H1 (cell line): ENCODE measurements around the gene PPP2R2B. TPM values are rescaled to one million over a fixed set of nuclear protein-coding genes. Genes with fewer than 3 reads are reported as not detected.
A peak's percentile ranks its signal among the peaks of the same experiment; 100 is the strongest.

Experiments
- CTCF ChIA-PET: fragments of 300-600 bp; sonication (Branson Sonifier 250); formaldehyde crosslinking; loops from one replicate; lab custom pipeline; 2021; ENCODE audit not compliant: partially characterized antibody; lab: Charles Lee
- POLR2A ChIA-PET: fragments of 300-600 bp; sonication (Branson Sonifier 250); formaldehyde crosslinking; loops from one replicate; lab custom pipeline; 2021; ENCODE audit warnings: inconsistent platforms; ENCODE audit not compliant: partially characterized antibody; lab: Charles Lee
- DNase-seq, 2 experiments: peaks; one replicate each; pipeline versions ENCODE4 v3.0.0 to v3.0.0-alpha.2; 2010 to 2022; ENCODE audit warnings: low spot score in 2 of 2, low read depth in 1 of 2, mixed read lengths in 1 of 2
- FAIRE-seq: peaks from 2 replicates; lab custom pipeline; 2011; peaks lifted over from hg19 to GRCh38; lab: Jason Lieb, UNC
- H2AFZ ChIP-seq: 2 replicates; pipeline ENCODE4 v1.8.1; 2012; ENCODE audit warnings: low read length, inconsistent platforms
- H2AK5ac ChIP-seq: 2 replicates; pipeline ENCODE4 v1.6.1; 2013; ENCODE audit warnings: low read depth, low read length
- H2BK120ac ChIP-seq: replicated peaks from 2 replicates; pipeline ENCODE3; 2013; ENCODE audit warnings: low read depth, low read length, inconsistent platforms
- H2BK12ac ChIP-seq: 2 replicates; pipeline ENCODE4 v1.6.1; 2013; ENCODE audit warnings: low read depth, low read length
- H2BK15ac ChIP-seq: 2 replicates; pipeline ENCODE4 v1.6.1; 2013; ENCODE audit warnings: low read length
- H2BK20ac ChIP-seq: 2 replicates; pipeline ENCODE4 v1.6.1; 2013; ENCODE audit warnings: low read length
- H2BK5ac ChIP-seq: 2 replicates; pipeline ENCODE4 v1.6.1; 2013; ENCODE audit warnings: low read depth, low read length
- H3K14ac ChIP-seq: 2 replicates; pipeline ENCODE4 v1.6.1; 2013; ENCODE audit warnings: inconsistent platforms; ENCODE audit not compliant: insufficient read length
- H3K18ac ChIP-seq: 2 replicates; pipeline ENCODE4 v1.6.1; 2013; ENCODE audit warnings: low read length; ENCODE audit errors: extremely low read depth
- H3K23ac ChIP-seq: 2 replicates; pipeline ENCODE4 v1.6.1; 2013; ENCODE audit warnings: inconsistent platforms; ENCODE audit not compliant: insufficient read length
- H3K23me2 ChIP-seq: 2 replicates; pipeline ENCODE4 v1.6.1; 2013; ENCODE audit warnings: low read depth, low read length
- H3K27ac ChIP-seq: 2 replicates; pipeline ENCODE4 v1.6.1; 2011; ENCODE audit warnings: low read depth, low read length, inconsistent platforms
- H3K27me3 ChIP-seq, 4 experiments: replicated peaks in 1 of 4; 1 replicate in 1 of 4; 2 replicates in 3 of 4; pipeline versions ENCODE4 v1.6.1 to v1.8.1; 2011 to 2013; ENCODE audit warnings: low read length in 3 of 4, mild to moderate bottlenecking in 3 of 4, inconsistent platforms in 2 of 4, mixed read lengths in 2 of 4, moderate library complexity in 1 of 4; ENCODE audit not compliant: control insufficient read depth in 3 of 4, insufficient read depth in 3 of 4; ENCODE audit errors: extremely low read depth in 1 of 4
- H3K36me3 ChIP-seq, 4 experiments: 2 replicates each; pipeline versions ENCODE4 v1.6.1 to v1.8.1; 2011 to 2013; ENCODE audit warnings: mild to moderate bottlenecking in 4 of 4, low read length in 3 of 4, moderate library complexity in 2 of 4, control low read depth in 1 of 4, inconsistent platforms in 1 of 4; ENCODE audit not compliant: insufficient read depth in 4 of 4, control insufficient read depth in 2 of 4
- H3K4ac ChIP-seq: replicated peaks from 2 replicates; pipeline ENCODE3; 2013; ENCODE audit warnings: low read length, low read depth, mixed read lengths, inconsistent platforms; ENCODE audit not compliant: insufficient read length
- H3K4me1 ChIP-seq, 4 experiments: replicated peaks in 1 of 4; 1 replicate in 1 of 4; 2 replicates in 3 of 4; pipeline versions ENCODE4 v1.6.1 to v1.8.1; 2011 to 2013; ENCODE audit warnings: low read length in 3 of 4, inconsistent platforms in 2 of 4, mixed read lengths in 1 of 4; ENCODE audit not compliant: insufficient read depth in 4 of 4, control insufficient read depth in 3 of 4
- H3K4me2 ChIP-seq, 2 experiments: 2 replicates each; pipeline versions ENCODE4 v1.6.1 to v1.8.1; 2011 to 2013; ENCODE audit warnings: low read depth in 2 of 2, low read length in 2 of 2, control low read depth in 1 of 2, inconsistent platforms in 1 of 2, mild to moderate bottlenecking in 1 of 2; ENCODE audit not compliant: insufficient read depth in 1 of 2
- H3K4me3 ChIP-seq, 4 experiments: fragments of 200-600, 300-600 bp in 1 of 4; sonication (generic), shearing (Covaris generic), sonication (Bioruptor Twin) in 1 of 4; 2 replicates each; pipeline versions ENCODE4 v1.5.1 to v1.8.1; 2011 to 2016; ENCODE audit warnings: low read length in 4 of 4, low read depth in 3 of 4, control low read depth in 2 of 4, inconsistent platforms in 2 of 4, mild to moderate bottlenecking in 2 of 4, mixed read lengths in 1 of 4, moderate library complexity in 1 of 4; ENCODE audit not compliant: insufficient read depth in 2 of 4; ENCODE audit errors: extremely low read depth in 1 of 4
- H3K56ac ChIP-seq: replicated peaks from 2 replicates; pipeline ENCODE3; 2013; ENCODE audit warnings: low read depth, mild to moderate bottlenecking, mixed read lengths, low read length, inconsistent platforms; ENCODE audit not compliant: insufficient read length
- H3K79me1 ChIP-seq: 2 replicates; pipeline ENCODE4 v1.6.1; 2013; ENCODE audit warnings: low read depth, low read length, control low read depth
- H3K79me2 ChIP-seq, 2 experiments: 2 replicates each; pipeline versions ENCODE4 v1.6.1 to v1.8.1; 2012 to 2013; ENCODE audit warnings: low read length in 2 of 2, mild to moderate bottlenecking in 2 of 2, inconsistent platforms in 1 of 2; ENCODE audit not compliant: insufficient read depth in 2 of 2, control insufficient read depth in 1 of 2
- H3K9ac ChIP-seq, 4 experiments: replicated peaks in 1 of 4; 1 replicate in 1 of 4; 2 replicates in 3 of 4; pipeline versions ENCODE4 v1.6.1 to v1.8.1; 2011 to 2013; ENCODE audit warnings: low read depth in 3 of 4, low read length in 3 of 4, control low read depth in 2 of 4, mild to moderate bottlenecking in 2 of 4, moderate library complexity in 2 of 4, inconsistent platforms in 1 of 4; ENCODE audit errors: extremely low read depth in 1 of 4
- H3K9me3 ChIP-seq, 2 experiments: 2 replicates each; pipeline versions ENCODE4 v1.6.1 to v1.8.1; 2012 to 2013; ENCODE audit warnings: mild to moderate bottlenecking in 2 of 2, moderate library complexity in 2 of 2, control low read depth in 1 of 2, inconsistent platforms in 1 of 2, low read depth in 1 of 2, low read length in 1 of 2, mixed read lengths in 1 of 2; ENCODE audit not compliant: insufficient read depth in 2 of 2
- H4K20me1 ChIP-seq, 2 experiments: replicated peaks in 1 of 2; 2 replicates each; pipeline versions ENCODE3 to v1.8.1; 2011 to 2013; ENCODE audit warnings: inconsistent platforms in 2 of 2, low read length in 2 of 2, mild to moderate bottlenecking in 1 of 2; ENCODE audit not compliant: insufficient read depth in 2 of 2, control insufficient read depth in 1 of 2
- H4K5ac ChIP-seq: 2 replicates; pipeline ENCODE4 v1.6.1; 2013; ENCODE audit warnings: low read length, low read depth, mixed read lengths, inconsistent platforms; ENCODE audit not compliant: insufficient read length
- H4K8ac ChIP-seq: 2 replicates; pipeline ENCODE4 v1.8.0; 2013; ENCODE audit warnings: mild to moderate bottlenecking, moderate library complexity, low read length, inconsistent platforms; ENCODE audit not compliant: insufficient read depth; ENCODE audit errors: extremely low read depth
- H4K91ac ChIP-seq: replicated peaks from 2 replicates; pipeline ENCODE3; 2013; ENCODE audit warnings: low read length, mixed read lengths, inconsistent platforms; ENCODE audit not compliant: insufficient read length
- CHD1 ChIP-seq: IDR thresholded peaks from 2 replicates; pipeline ENCODE4 v1.6.1; 2012; ENCODE audit warnings: low read depth, low read length, improper control_type of control experiment
- HDAC2 ChIP-seq, 2 experiments: fragments of 300-600 bp in 1 of 2; sonication (generic) in 1 of 2; IDR thresholded peaks; 2 replicates each; pipeline ENCODE4 v1.6.1; 2011 to 2012; ENCODE audit warnings: low read depth in 2 of 2, low read length in 2 of 2, mild to moderate bottlenecking in 2 of 2, moderate library complexity in 2 of 2, borderline replicate concordance in 1 of 2, inconsistent platforms in 1 of 2
- NANOG ChIP-seq: IDR thresholded peaks from 2 replicates; pipeline ENCODE4 v1.6.1; 2011; ENCODE audit warnings: low read length, low read depth, mild to moderate bottlenecking, inconsistent platforms; ENCODE audit not compliant: insufficient read depth, poor library complexity, severe bottlenecking
- RBBP5 ChIP-seq: IDR thresholded peaks from 2 replicates; pipeline ENCODE4 v1.7.1; 2012; ENCODE audit warnings: low read depth, mild to moderate bottlenecking, inconsistent platforms, low read length, moderate library complexity, borderline replicate concordance
- SP1 ChIP-seq: IDR thresholded peaks from 2 replicates; pipeline ENCODE4 v1.6.1; 2011; ENCODE audit warnings: low read depth, low read length
- WGBS, 2 experiments: shearing (Covaris generic) in 1 of 2; methylation state at CpG; one replicate each; pipeline versions ENCODE4 v1.1.6 to v1.1.7; 2013 to 2015; ENCODE audit warnings: low lambda C conversion rate in 2 of 2, mixed read lengths in 2 of 2, inconsistent platforms in 1 of 2, low coverage in 1 of 2, missing lambda C conversion rate in 1 of 2; ENCODE audit not compliant: insufficient replicate concordance in 2 of 2, insufficient coverage in 1 of 2, insufficient read length in 1 of 2; ENCODE audit errors: extremely low coverage in 1 of 2, missing lambda C conversion rate in 1 of 2; 5-methylcytosine and 5-hydroxymethylcytosine counted together
- polyA plus RNA-seq, 7 experiments: library from polyadenylated mRNA; depleted of rRNA in 3 of 7; stranded (reverse) in 5 of 7; unstranded in 2 of 7; fragments of >200 nt in 5 of 7; fragments of 200-250 nt in 2 of 7; gene quantifications; 1 replicate in 5 of 7; 2 replicates in 1 of 7; 4 replicates in 1 of 7; pipeline versions ENCODE4 v1.2.1 to v1.2.3, GENCODE V29; 2011 to 2013; ENCODE audit warnings: missing spikeins in 2 of 7, mixed read lengths in 2 of 7
- total RNA-seq: library from RNA; stranded (reverse); fragmentation: NEBNext Ultra II Directional; extraction: Animal tissue kit (Norgen Biotek cat#: 25700); gene quantifications from 2 replicates; pipeline ENCODE4 v1.2.1, GENCODE V29; 2021
- TF ChIP-seq, protein P1 (sequence below): IDR thresholded peaks from 2 replicates; pipeline ENCODE4 v1.6.1; 2012; ENCODE audit warnings: low read length, inconsistent platforms

The PPP2R2B gene
- total and polyA plus RNA-seq, 2 of the 8 experiments (the other 6 are each of a cell fraction or from before 2014, with no cell fraction given), result 21.1 to 37.1 TPM

DNA sequence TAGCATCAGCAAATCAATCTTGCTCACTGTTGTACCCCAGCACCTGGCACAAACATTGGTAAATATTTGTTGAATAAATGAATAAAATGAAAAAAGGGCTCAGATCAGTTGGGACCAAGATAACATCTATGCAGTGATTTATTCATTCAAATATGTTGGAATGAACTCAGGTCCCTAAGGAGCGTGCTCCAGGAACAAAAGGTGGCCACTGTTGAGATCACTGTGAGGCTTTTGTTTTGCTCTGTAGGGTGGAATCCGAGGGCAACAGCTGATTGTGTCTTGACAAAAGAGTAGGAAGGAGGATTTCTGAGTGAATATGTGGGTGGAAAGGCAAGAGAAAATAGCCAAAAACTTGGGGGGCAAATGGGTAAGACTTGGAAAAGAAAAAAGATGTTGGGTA is 89.7 kb downstream of the PPP2R2B start:
- H3K14ac ChIP-seq, result no peak overlapping the region
- no peak overlapping the region for H3K4ac ChIP-seq
- H4K5ac ChIP-seq, result peak overlapping the region; percentile 19
- H2BK5ac ChIP-seq, result peak overlapping the region; percentile 82; the same call in 1 of the 2 replicates
- no peaks in the 10 kb centered on the region for H3K23me2 ChIP-seq
- no peak overlapping the region for H2AFZ ChIP-seq
- H3K4me1 ChIP-seq, result peaks cover 3 to 30% (median 16%) of the 10 kb centered on the region in 4 experiments
- no peak overlapping the region for H3K27ac ChIP-seq
- H3K9me3 ChIP-seq, result no peaks in the 10 kb centered on the region
- H4K20me1 ChIP-seq, result no peaks in the 10 kb centered on the region
- no peak overlapping the region for H3K23ac ChIP-seq
- FAIRE-seq (peak; percentile 93), DNase-seq (peak in 1 of 2 experiments; percentile 54)
- H2BK20ac ChIP-seq, result no peak overlapping the region
- no peak overlapping the region for H4K8ac ChIP-seq
- H3K79me1 ChIP-seq, result no peaks in the 10 kb centered on the region
- H4K91ac ChIP-seq, result no peak overlapping the region
- H3K27me3 ChIP-seq, result no peaks in the 10 kb centered on the region
- no peak overlapping the region for H3K9ac ChIP-seq
- ChIA-PET CTCF (interaction anchor here (0.9 kb wide), 1 partner anchor 88 kb away, joined by 3 read pairs; no protein-coding TSS in a partner anchor), POLR2A (no interaction called here)
- H3K4me3 ChIP-seq, result peak overlapping the region in 1 of 4 experiments; percentile 33; a peak in 1 of 8 replicates
- H3K18ac ChIP-seq, result 0 out of 2 replicates have a peak overlapping the region, but pooled peaks have one; percentile 42
- peaks cover 0 to 5% of the 10 kb centered on the region in 2 experiments; a peak in 1 of 4 replicates for H3K79me2 ChIP-seq
- H2BK120ac ChIP-seq, result no peak overlapping the region
- H2AK5ac ChIP-seq, result no peak overlapping the region
- H3K4me2 ChIP-seq, result peak overlapping the region; percentile 59 to 60; a peak in 3 of 4 replicates
- H2BK15ac ChIP-seq, result no peak overlapping the region
- no peak overlapping the region for H3K56ac ChIP-seq
- no peaks in the 10 kb centered on the region for H3K36me3 ChIP-seq
- WGBS, 2 experiments, result 4% methylated on average over 2 of the region's 2 CpGs; no CpG with 5 or more reads in 1 of the 2 experiments
- H2BK12ac ChIP-seq, result no peak overlapping the region
- 0 out of 2 replicates have a peak, but pooled peaks have one; percentile 48 for TF ChIP-seq SP1
- TF ChIP-seq RBBP5, result no peak
- TF ChIP-seq HDAC2 (IDR thresholded peaks at IDR 0.05; ENCODE audit: borderline replicate concordance in 1 of 2, low read depth in 2 of 2, low read length in 2 of 2), result peak; percentile 63 to 91; a peak in 1 of 4 replicates
- TF ChIP-seq, protein P1, sequence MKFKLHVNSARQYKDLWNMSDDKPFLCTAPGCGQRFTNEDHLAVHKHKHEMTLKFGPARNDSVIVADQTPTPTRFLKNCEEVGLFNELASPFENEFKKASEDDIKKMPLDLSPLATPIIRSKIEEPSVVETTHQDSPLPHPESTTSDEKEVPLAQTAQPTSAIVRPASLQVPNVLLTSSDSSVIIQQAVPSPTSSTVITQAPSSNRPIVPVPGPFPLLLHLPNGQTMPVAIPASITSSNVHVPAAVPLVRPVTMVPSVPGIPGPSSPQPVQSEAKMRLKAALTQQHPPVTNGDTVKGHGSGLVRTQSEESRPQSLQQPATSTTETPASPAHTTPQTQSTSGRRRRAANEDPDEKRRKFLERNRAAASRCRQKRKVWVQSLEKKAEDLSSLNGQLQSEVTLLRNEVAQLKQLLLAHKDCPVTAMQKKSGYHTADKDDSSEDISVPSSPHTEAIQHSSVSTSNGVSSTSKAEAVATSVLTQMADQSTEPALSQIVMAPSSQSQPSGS, result peak; percentile 60; the same call in 1 of the 2 replicates
- peak; percentile 92 for TF ChIP-seq NANOG
- TF ChIP-seq CHD1, result no peak
